Skeletal muscle satellite cell (primary cell): Measurements from ENCODE around the gene TEC.
A peak's percentile ranks its signal among the peaks of the same experiment; 100 is the strongest.

Experiments used
- H3K27me3 ChIP-seq: 2 replicates; pipeline ENCODE4 v1.7.0; 2013; ENCODE audit warnings: low read length; ENCODE audit not compliant: control insufficient read depth, insufficient read depth
- H3K36me3 ChIP-seq: 2 replicates; pipeline ENCODE4 v1.7.0; 2013; ENCODE audit warnings: mild to moderate bottlenecking, control low read depth, low read length; ENCODE audit not compliant: insufficient read depth
- H3K4me1 ChIP-seq: 2 replicates; pipeline ENCODE4 v1.7.0; 2013; ENCODE audit warnings: low read length; ENCODE audit not compliant: control insufficient read depth, insufficient read depth
- H3K4me2 ChIP-seq: 2 replicates; pipeline ENCODE4 v1.7.0; 2013; ENCODE audit warnings: mild to moderate bottlenecking, low read length
- H3K4me3 ChIP-seq: 2 replicates; pipeline ENCODE4 v1.7.0; 2013; ENCODE audit warnings: low read length
- H3K9ac ChIP-seq: 2 replicates; pipeline ENCODE4 v1.7.0; 2013; ENCODE audit warnings: mild to moderate bottlenecking, low read depth, low read length, moderate library complexity
- H3K9me3 ChIP-seq: replicated peaks from 2 replicates; pipeline ENCODE4 v1.7.0; 2013; ENCODE audit warnings: mild to moderate bottlenecking, control low read depth, low read length

The TEC gene

DNA sequence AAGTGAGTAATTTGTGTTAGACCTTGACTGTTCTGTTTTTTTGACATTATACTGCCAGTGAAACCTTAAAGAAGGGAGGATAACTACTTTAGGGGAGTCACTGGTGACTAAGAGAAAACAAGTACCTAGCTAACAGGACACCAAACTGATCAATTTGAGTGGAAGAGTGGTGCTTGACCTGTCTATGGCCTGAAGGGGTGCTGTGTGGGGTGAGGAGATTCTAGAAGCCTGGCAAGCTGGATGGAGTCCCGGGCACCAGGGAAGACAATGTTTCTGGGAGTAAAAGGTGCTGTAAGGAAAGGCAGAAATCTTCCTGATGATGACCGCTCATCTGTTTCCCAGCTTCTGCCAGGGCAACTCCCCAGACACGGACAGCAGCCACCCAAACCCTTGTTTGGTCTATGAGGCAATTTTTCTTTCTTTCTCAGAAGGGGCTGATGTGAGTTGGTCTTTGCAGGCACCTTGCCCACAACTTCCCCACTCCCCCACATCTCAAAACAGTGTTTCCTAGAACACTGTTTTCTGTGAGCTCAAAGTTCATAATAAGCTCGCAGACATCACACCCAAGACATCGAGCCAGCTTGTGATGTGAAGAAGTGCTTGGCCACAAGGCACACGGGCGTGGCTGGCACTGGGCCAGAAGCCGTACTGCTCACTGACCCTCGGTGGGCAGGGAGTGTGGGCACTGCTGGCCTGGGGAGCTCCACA lies 140.2 kb downstream of the TEC start:
- H3K4me3 ChIP-seq = no peak overlapping the region
- H3K9ac ChIP-seq = no peak overlapping the region

DNA sequence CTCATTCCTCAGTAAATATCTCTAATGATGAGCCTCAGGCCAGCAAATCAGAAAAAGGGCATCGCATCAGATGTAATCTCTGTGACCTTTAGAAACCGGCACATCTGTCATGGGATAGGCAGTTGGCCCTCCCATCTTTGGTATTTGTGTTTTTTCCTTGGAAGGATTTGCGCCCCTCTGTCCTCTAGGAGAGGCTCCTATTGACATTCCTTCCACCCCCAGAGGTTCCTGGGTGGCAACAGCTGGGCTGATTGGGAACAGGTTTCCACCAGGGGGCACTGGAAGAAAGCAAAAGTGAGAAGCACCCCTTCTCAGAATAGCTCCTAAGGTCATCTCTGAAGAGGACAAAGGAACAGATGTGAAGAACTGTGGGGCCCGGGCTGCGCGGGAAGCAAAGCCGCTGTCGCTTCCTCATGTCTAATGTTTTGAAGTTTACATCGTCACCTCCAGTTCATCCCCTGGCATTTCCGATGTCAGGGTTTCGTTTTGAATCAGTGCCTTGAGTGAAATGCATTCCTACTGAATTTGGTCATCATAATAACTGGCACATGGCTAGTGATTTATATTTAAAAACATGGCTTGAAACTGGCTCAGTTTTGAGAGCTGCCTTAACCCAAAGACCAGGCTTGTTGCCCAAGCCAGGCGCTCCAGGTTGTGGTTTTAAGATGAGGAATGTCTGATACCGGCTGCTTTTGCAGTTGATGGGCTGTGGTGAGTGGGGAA lies 141.8 kb downstream of the TEC start:
- H3K4me3 ChIP-seq = peak overlapping the region; percentile 41
- H3K9ac ChIP-seq = peak overlapping the region; percentile 39
- no peaks in the 10 kb centered on the region for H3K36me3 ChIP-seq

More for the DNA sequence above, 140.2 kb downstream of the TEC start:
- no peaks in the 10 kb centered on the region for H3K9me3 ChIP-seq
- H3K4me1 ChIP-seq = peaks cover 25% of the 10 kb centered on the region
- no peaks in the 10 kb centered on the region for H3K36me3 ChIP-seq
- H3K4me2 ChIP-seq = no peak overlapping the region
- H3K27me3 ChIP-seq = no peaks in the 10 kb centered on the region

DNA sequence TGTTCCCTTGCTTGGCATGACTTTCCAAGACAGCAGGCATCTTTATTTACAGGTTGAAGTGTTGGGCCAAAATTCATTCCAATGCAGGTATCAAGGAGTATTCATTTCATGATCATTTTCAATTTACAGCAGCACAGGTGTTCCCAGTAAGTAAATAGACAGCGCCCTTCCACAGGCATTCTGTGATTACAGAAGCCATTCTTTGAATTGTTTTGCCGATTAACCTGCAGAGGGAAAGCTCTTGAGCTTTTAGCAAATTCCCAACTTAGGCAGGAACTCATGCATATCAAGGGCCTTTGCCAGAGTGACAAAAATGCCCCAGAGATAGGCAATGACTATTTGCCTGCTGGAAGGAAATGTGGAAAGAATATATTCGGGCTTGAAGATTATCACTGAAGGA lies 142.4 kb downstream of the TEC start:
- peak overlapping the region; percentile 71 for H3K4me2 ChIP-seq
- no peaks in the 10 kb centered on the region for H3K36me3 ChIP-seq
- H3K9ac ChIP-seq = peak overlapping the region; percentile 39
- H3K27me3 ChIP-seq = no peaks in the 10 kb centered on the region
- peaks cover 22% of the 10 kb centered on the region for H3K4me1 ChIP-seq
- no peaks in the 10 kb centered on the region for H3K9me3 ChIP-seq
- H3K4me3 ChIP-seq = peak overlapping the region; percentile 41

More for the DNA sequence above, 141.8 kb downstream of the TEC start:
- H3K9me3 ChIP-seq = no peaks in the 10 kb centered on the region
- H3K27me3 ChIP-seq = no peaks in the 10 kb centered on the region
- H3K4me2 ChIP-seq = peak overlapping the region; percentile 71
- H3K4me1 ChIP-seq = peaks cover 22% of the 10 kb centered on the region

- Histone ChIP-seq H3K36me3 (no peaks in the 10 kb centered on the region), H3K9me3 (no peaks in the 10 kb centered on the region), H3K4me2 (no peak overlapping the region), H3K4me1 (peaks cover 22% of the 10 kb centered on the region), H3K4me3 (no peak overlapping the region), H3K9ac (no peak overlapping the region), H3K27me3 (no peaks in the 10 kb centered on the region)
These were observed 143.0 kb downstream of the TEC start for GRCh38 chr4:48126621-48127020.

- no peaks in the 10 kb centered on the region for H3K36me3 ChIP-seq
- no peak overlapping the region for H3K4me2 ChIP-seq
- no peaks in the 10 kb centered on the region for H3K9me3 ChIP-seq
- H3K9ac ChIP-seq = no peak overlapping the region
- peaks cover 22% of the 10 kb centered on the region for H3K4me1 ChIP-seq
- H3K4me3 ChIP-seq = no peak overlapping the region
- no peaks in the 10 kb centered on the region for H3K27me3 ChIP-seq
These were observed 144.8 kb downstream of the TEC start for GRCh38 chr4:48124870-48125269.

DNA sequence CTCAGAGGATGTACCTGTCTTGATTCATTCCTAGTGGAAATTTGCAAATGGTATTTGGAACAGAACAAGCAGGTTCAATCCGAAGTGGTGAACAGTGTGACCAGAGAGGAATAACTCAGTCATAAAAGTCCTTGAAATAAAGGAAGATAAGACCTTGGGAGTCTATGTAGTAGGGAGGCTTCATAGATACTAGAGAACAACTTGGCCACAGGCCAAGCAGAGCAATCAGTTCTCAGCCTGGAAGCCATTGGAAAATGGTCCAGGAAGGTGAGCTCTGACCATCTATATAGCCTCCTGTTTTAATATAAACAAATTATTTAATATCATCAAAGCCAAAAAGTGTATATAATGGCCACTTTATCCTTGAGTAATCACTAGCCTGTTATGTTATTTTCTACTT lies 146.9 kb downstream of the TEC start:
- no peaks in the 10 kb centered on the region for H3K36me3 ChIP-seq
- H3K9me3 ChIP-seq = no peaks in the 10 kb centered on the region
- no peak overlapping the region for H3K9ac ChIP-seq
- peaks cover 7% of the 10 kb centered on the region for H3K4me1 ChIP-seq
- H3K27me3 ChIP-seq = no peaks in the 10 kb centered on the region
- no peak overlapping the region for H3K4me3 ChIP-seq
- H3K4me2 ChIP-seq = no peak overlapping the region

GRCh38 chr4:48121180-48121579 lies 148.5 kb downstream of the TEC start:
- Histone ChIP-seq H3K4me1 (no peaks in the 10 kb centered on the region), H3K36me3 (no peaks in the 10 kb centered on the region), H3K4me2 (no peak overlapping the region), H3K9ac (no peak overlapping the region), H3K27me3 (no peaks in the 10 kb centered on the region), H3K4me3 (no peak overlapping the region), H3K9me3 (no peaks in the 10 kb centered on the region)

GRCh38 chr4:48120132-48120531 lies 149.5 kb downstream of the TEC start:
- Histone ChIP-seq H3K4me2 (no peak overlapping the region), H3K4me3 (no peak overlapping the region), H3K9ac (no peak overlapping the region), H3K36me3 (no peaks in the 10 kb centered on the region), H3K4me1 (no peaks in the 10 kb centered on the region), H3K27me3 (no peaks in the 10 kb centered on the region), H3K9me3 (no peaks in the 10 kb centered on the region)

DNA sequence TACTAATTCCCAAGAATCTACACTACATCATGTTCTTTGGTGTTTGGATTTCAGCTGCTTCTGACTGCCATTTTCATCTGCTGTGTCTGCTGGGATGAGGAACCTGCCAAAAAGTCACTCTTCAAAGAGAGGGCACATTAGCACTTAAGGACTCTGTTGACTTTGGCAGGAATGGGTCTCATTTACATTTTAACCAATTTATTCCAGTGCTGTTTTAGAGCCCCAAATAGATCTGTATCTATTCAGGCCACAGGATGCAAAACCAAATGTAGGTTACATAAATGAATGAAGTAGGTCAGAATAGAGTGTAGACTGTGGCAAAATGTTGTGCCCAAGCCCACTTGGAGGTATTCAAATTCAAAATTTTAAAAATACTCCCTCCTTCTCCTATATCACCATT lies 150.0 kb downstream of the TEC start:
- H3K4me3 ChIP-seq = no peak overlapping the region
- no peaks in the 10 kb centered on the region for H3K4me1 ChIP-seq
- no peaks in the 10 kb centered on the region for H3K9me3 ChIP-seq
- no peaks in the 10 kb centered on the region for H3K36me3 ChIP-seq
- no peaks in the 10 kb centered on the region for H3K27me3 ChIP-seq
- H3K9ac ChIP-seq = no peak overlapping the region
- H3K4me2 ChIP-seq = no peak overlapping the region

DNA sequence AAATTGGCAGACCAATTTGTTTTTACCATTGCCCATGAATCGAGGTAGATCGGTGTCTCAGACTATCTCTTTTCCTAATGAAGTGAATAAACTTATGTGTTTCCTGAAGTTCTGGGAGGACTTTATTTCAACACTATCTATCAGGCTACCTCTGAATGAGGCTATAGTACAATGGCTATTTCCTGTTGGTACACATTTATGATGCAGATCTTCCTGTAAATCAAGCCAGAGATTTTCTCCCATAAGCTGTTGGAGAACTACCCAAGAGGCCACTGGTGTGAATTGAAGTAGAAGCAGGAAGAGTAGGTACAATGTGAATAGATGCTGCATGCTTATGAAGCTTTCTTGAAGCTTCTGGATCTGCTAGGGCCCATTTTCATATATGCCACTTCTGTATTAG lies 151.6 kb downstream of the TEC start:
- H3K27me3 ChIP-seq = no peaks in the 10 kb centered on the region
- H3K4me2 ChIP-seq = no peak overlapping the region
- no peaks in the 10 kb centered on the region for H3K4me1 ChIP-seq
- no peak overlapping the region for H3K9ac ChIP-seq
- H3K36me3 ChIP-seq = no peaks in the 10 kb centered on the region
- H3K4me3 ChIP-seq = no peak overlapping the region
- H3K9me3 ChIP-seq = no peaks in the 10 kb centered on the region

- no peaks in the 10 kb centered on the region for H3K36me3 ChIP-seq
- H3K27me3 ChIP-seq = no peaks in the 10 kb centered on the region
- no peak overlapping the region for H3K4me2 ChIP-seq
- no peaks in the 10 kb centered on the region for H3K9me3 ChIP-seq
- no peak overlapping the region for H3K4me3 ChIP-seq
- H3K4me1 ChIP-seq = peaks cover 4% of the 10 kb centered on the region
- no peak overlapping the region for H3K9ac ChIP-seq
These were observed 153.1 kb downstream of the TEC start for GRCh38 chr4:48116582-48116981.

DNA sequence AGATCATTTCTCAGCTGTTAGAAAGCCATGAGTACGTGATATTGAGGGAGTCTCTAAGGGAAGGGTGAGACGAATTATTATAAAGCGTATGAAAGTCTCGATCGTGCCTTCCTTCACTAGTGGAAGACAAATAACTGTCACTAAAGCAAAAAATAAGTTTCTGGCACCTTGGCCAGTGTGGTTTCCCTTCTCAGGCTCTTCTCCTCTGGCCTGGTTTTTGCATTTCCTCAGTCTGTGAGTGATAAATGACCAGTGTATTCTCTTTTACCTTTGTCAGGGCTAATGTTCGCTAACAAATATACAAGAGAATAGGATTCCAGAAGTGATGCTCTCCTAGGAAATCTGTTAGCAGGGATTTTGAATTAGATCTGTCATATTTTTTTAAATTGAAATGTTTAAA lies 155.2 kb downstream of the TEC start:
- H3K4me2 ChIP-seq = no peak overlapping the region
- no peaks in the 10 kb centered on the region for H3K36me3 ChIP-seq
- H3K9me3 ChIP-seq = no peaks in the 10 kb centered on the region
- H3K4me3 ChIP-seq = no peak overlapping the region
- peaks cover 4% of the 10 kb centered on the region for H3K4me1 ChIP-seq
- H3K27me3 ChIP-seq = no peaks in the 10 kb centered on the region
- no peak overlapping the region for H3K9ac ChIP-seq
